GM23248 (cell line): ENCODE measurements around the gene TM4SF1.

ENCODE experiments used
- EZH2 ChIP-seq: fragments of 200-600 bp; sonication (generic); IDR thresholded peaks from 2 replicates; pipeline ENCODE4 v1.6.1; 2018; ENCODE audit warnings: antibody characterized with exemption, mild to moderate bottlenecking; ENCODE audit not compliant: insufficient read depth, poor library complexity, severe bottlenecking
- EZH2phosphoT487 ChIP-seq: fragments of 200-600 bp; sonication (generic); IDR thresholded peaks from 2 replicates; pipeline ENCODE4 v1.6.1; 2018; ENCODE audit warnings: antibody characterized with exemption, moderate library complexity, mild to moderate bottlenecking, low read depth; ENCODE audit not compliant: insufficient read depth

GRCh38 chr3:149414557-149415231 is 37.2 kb upstream of the TM4SF1 start:
- TF ChIP-seq EZH2 (no peak), EZH2phosphoT487 (no peak)
